ENCODE data around the gene ACTA2.

- TF ChIP-seq PATZ1 (CRISPR knock-in tag; IDR thresholded peaks at IDR 0.05; ENCODE audit: borderline replicate concordance) (no peak), OSR1 (CRISPR knock-in tag; IDR thresholded peaks at IDR 0.05) (no peak), TOX (CRISPR knock-in tag; IDR thresholded peaks at IDR 0.05; ENCODE audit: borderline replicate concordance) (no peak), CREB5 (CRISPR knock-in tag; IDR thresholded peaks at IDR 0.05; ENCODE audit: low read depth) (no peak), PPARA (CRISPR knock-in tag; IDR thresholded peaks at IDR 0.05; ENCODE audit: borderline replicate concordance) (no peak), GLIS3 (CRISPR knock-in tag; IDR thresholded peaks at IDR 0.05) (no peak), BACH2 (CRISPR knock-in tag; IDR thresholded peaks at IDR 0.05; ENCODE audit: borderline replicate concordance) (no peak), CSRNP3 (CRISPR knock-in tag; IDR thresholded peaks at IDR 0.05) (no peak)
Observed at GRCh38 chr10:88946200-88946599, 6.4 kb downstream of the ACTA2 start.

All from SK-N-SH treated with all-trans-retinoic acid at 6 μM for 48 hours (cell line).